Measurements from ENCODE around the gene WDFY4. TPM values are rescaled to one million over a fixed set of nuclear protein-coding genes. Genes with fewer than 3 reads are reported as not detected.

The WDFY4 gene
- polyA plus RNA-seq, 1 experiment = not detected

GRCh38 chr10:49008505-49009198 lies 324.0 kb downstream of the WDFY4 start:
- H3K27me3 ChIP-seq (ENCODE audit: control insufficient read depth, insufficient read depth, low read length) = peaks cover 6% of the 10 kb centered on the region
- POLR2A ChIA-PET = no interaction called here
- CTCF ChIA-PET = interaction anchor here (0.6 to 3.2 kb wide), 3 partner anchors 16 to 1595 kb away, joined by 3 to 12 read pairs (median 4); no protein-coding TSS in a partner anchor
- H3K4me3 ChIP-seq (ENCODE audit: low read depth, low read length) = no peak overlapping the region
- H3K36me3 ChIP-seq (ENCODE audit: control insufficient read depth, insufficient read depth, low read length) = no peaks in the 10 kb centered on the region
- no peak for DNase-seq (ENCODE audit: low read depth)
- TF ChIP-seq CTCF (IDR thresholded peaks at IDR 0.05; ENCODE audit: insufficient read depth, low read depth, low read length) = no peak

- TF ChIP-seq CTCF (IDR thresholded peaks at IDR 0.05; ENCODE audit: insufficient read depth, low read depth, low read length) = no peak
- H3K27me3 ChIP-seq (ENCODE audit: control insufficient read depth, insufficient read depth, low read length) = peaks cover 6% of the 10 kb centered on the region
- CTCF ChIA-PET = interaction anchor here (0.6 to 3.2 kb wide), 4 partner anchors 16 to 398 kb away, joined by 3 to 12 read pairs (median 4); no protein-coding TSS in a partner anchor
- no peak overlapping the region for H3K4me3 ChIP-seq (ENCODE audit: low read depth, low read length)
- H3K36me3 ChIP-seq (ENCODE audit: control insufficient read depth, insufficient read depth, low read length) = no peaks in the 10 kb centered on the region
- DNase-seq (ENCODE audit: low read depth) = no peak
- POLR2A ChIA-PET = no interaction called here
Measured at GRCh38 chr10:49009199-49009979, 324.7 kb downstream of the WDFY4 start.

- ChIA-PET CTCF (interaction anchor here (0.6 to 1.2 kb wide), 3 partner anchors 31 to 397 kb away, joined by 3 read pairs; no protein-coding TSS in a partner anchor), POLR2A (no interaction called here)
- Histone ChIP-seq H3K27me3 (ENCODE audit: control insufficient read depth, insufficient read depth, low read length) (peaks cover 6% of the 10 kb centered on the region), H3K4me3 (ENCODE audit: low read depth, low read length) (no peak overlapping the region), H3K36me3 (ENCODE audit: control insufficient read depth, insufficient read depth, low read length) (no peaks in the 10 kb centered on the region)
- TF ChIP-seq CTCF (IDR thresholded peaks at IDR 0.05; ENCODE audit: insufficient read depth, low read depth, low read length) = no peak
- no peak for DNase-seq (ENCODE audit: low read depth)
Measured at GRCh38 chr10:49010295-49010694, 325.6 kb downstream of the WDFY4 start.

- DNase-seq (ENCODE audit: low read depth) = no peak
- Histone ChIP-seq H3K4me3 (ENCODE audit: low read depth, low read length) (no peak overlapping the region), H3K27me3 (ENCODE audit: control insufficient read depth, insufficient read depth, low read length) (peaks cover 6% of the 10 kb centered on the region), H3K36me3 (ENCODE audit: control insufficient read depth, insufficient read depth, low read length) (no peaks in the 10 kb centered on the region)
- ChIA-PET POLR2A (no interaction called here), CTCF (interaction anchor here (1.2 kb wide), 1 partner anchor 397 kb away, joined by 3 read pairs; no protein-coding TSS in a partner anchor)
- TF ChIP-seq CTCF (IDR thresholded peaks at IDR 0.05; ENCODE audit: insufficient read depth, low read depth, low read length) = no peak
Measured at GRCh38 chr10:49010865-49011264, 326.2 kb downstream of the WDFY4 start.

- Histone ChIP-seq H3K36me3 (ENCODE audit: control insufficient read depth, insufficient read depth, low read length) (no peaks in the 10 kb centered on the region), H3K4me3 (ENCODE audit: low read depth, low read length) (no peak overlapping the region), H3K27me3 (ENCODE audit: control insufficient read depth, insufficient read depth, low read length) (peaks cover 6% of the 10 kb centered on the region)
- TF ChIP-seq CTCF (IDR thresholded peaks at IDR 0.05; ENCODE audit: insufficient read depth, low read depth, low read length) = no peak
- ChIA-PET POLR2A (no interaction called here), CTCF (no interaction called here)
- DNase-seq (ENCODE audit: low read depth) = no peak
Measured at GRCh38 chr10:49011756-49012155, 327.1 kb downstream of the WDFY4 start.
